H9 (cell line): ENCODE measurements around the gene NCL. TPM values are rescaled to one million over a fixed set of nuclear protein-coding genes. Genes with fewer than 3 reads are reported as not detected.

ENCODE experiments used
- DNase-seq: peaks from one replicate; pipeline ENCODE4 v3.0.0-alpha.2; 2017
- H2AFZ ChIP-seq: one replicate; pipeline ENCODE4 v1.6.1; 2013; ENCODE audit warnings: mild to moderate bottlenecking, low read length, control low read depth, moderate library complexity
- H2AK5ac ChIP-seq: 2 replicates; pipeline ENCODE4 v1.6.1; 2013; ENCODE audit warnings: low read length, control low read depth, mixed read lengths; ENCODE audit not compliant: insufficient read length
- H2BK120ac ChIP-seq: one replicate; pipeline ENCODE4 v1.6.1; 2013; ENCODE audit warnings: low read depth, mild to moderate bottlenecking, low read length, control low read depth, inconsistent platforms; ENCODE audit not compliant: poor library complexity, severe bottlenecking
- H2BK12ac ChIP-seq: 2 replicates; pipeline ENCODE4 v1.6.1; 2013; ENCODE audit warnings: low read length, control low read depth, mixed read lengths, low read depth; ENCODE audit not compliant: insufficient read length
- H2BK15ac ChIP-seq: 2 replicates; pipeline ENCODE4 v1.6.1; 2013; ENCODE audit warnings: low read depth, low read length, control low read depth
- H2BK20ac ChIP-seq: one replicate; pipeline ENCODE4 v1.6.1; 2013; ENCODE audit warnings: low read depth, mild to moderate bottlenecking, low read length, control low read depth, inconsistent platforms; ENCODE audit not compliant: poor library complexity, severe bottlenecking
- H2BK5ac ChIP-seq: 2 replicates; pipeline ENCODE4 v1.6.1; 2013; ENCODE audit warnings: low read length, control low read depth, mixed read lengths; ENCODE audit not compliant: insufficient read length
- H3K14ac ChIP-seq: 2 replicates; pipeline ENCODE4 v1.6.1; 2013; ENCODE audit warnings: low read length, control low read depth; ENCODE audit not compliant: insufficient read depth
- H3K18ac ChIP-seq: 2 replicates; pipeline ENCODE4 v1.6.1; 2013; ENCODE audit warnings: low read depth, mild to moderate bottlenecking, mixed read lengths, low read length, control low read depth; ENCODE audit not compliant: insufficient read length
- H3K23ac ChIP-seq: 2 replicates; pipeline ENCODE4 v1.6.1; 2013; ENCODE audit warnings: low read length, control low read depth, mixed read lengths, low read depth; ENCODE audit not compliant: insufficient read length
- H3K23me2 ChIP-seq: 2 replicates; pipeline ENCODE4 v1.6.1; 2013; ENCODE audit warnings: low read depth, mild to moderate bottlenecking, mixed read lengths, low read length, control low read depth; ENCODE audit not compliant: insufficient read length, poor library complexity, severe bottlenecking
- H3K27ac ChIP-seq: 2 replicates; pipeline ENCODE4 v1.5.1; 2013; ENCODE audit warnings: low read length, control low read depth, mixed read lengths, low read depth; ENCODE audit not compliant: insufficient read length
- H3K27me3 ChIP-seq: 2 replicates; pipeline ENCODE4 v1.6.1; 2013; ENCODE audit warnings: low read length, control low read depth, inconsistent platforms; ENCODE audit not compliant: insufficient read depth
- H3K4ac ChIP-seq: 2 replicates; pipeline ENCODE4 v1.6.1; 2013; ENCODE audit warnings: low read depth, mild to moderate bottlenecking, control low read depth, inconsistent platforms, low read length, moderate library complexity
- H3K4me1 ChIP-seq: 2 replicates; pipeline ENCODE4 v1.6.1; 2013; ENCODE audit warnings: low read length, control low read depth, inconsistent platforms; ENCODE audit not compliant: insufficient read depth
- H3K4me2 ChIP-seq: 2 replicates; pipeline ENCODE4 v1.6.1; 2013; ENCODE audit warnings: low read length, control low read depth, mixed read lengths; ENCODE audit not compliant: insufficient read length, insufficient read depth
- H3K56ac ChIP-seq: 2 replicates; pipeline ENCODE4 v1.6.1; 2013; ENCODE audit warnings: low read depth, mild to moderate bottlenecking, mixed read lengths, low read length, control low read depth; ENCODE audit not compliant: insufficient read length
- H3K79me1 ChIP-seq: 2 replicates; pipeline ENCODE4 v1.6.1; 2013; ENCODE audit warnings: low read depth, mild to moderate bottlenecking, moderate library complexity, low read length, control low read depth, inconsistent platforms; ENCODE audit not compliant: insufficient read depth, poor library complexity, severe bottlenecking
- H3K79me2 ChIP-seq: 2 replicates; pipeline ENCODE4 v1.6.1; 2013; ENCODE audit warnings: low read length, control low read depth, inconsistent platforms; ENCODE audit not compliant: insufficient read depth
- H3K9ac ChIP-seq: 2 replicates; pipeline ENCODE4 v1.6.1; 2013; ENCODE audit warnings: low read length, control low read depth, mixed read lengths; ENCODE audit not compliant: insufficient read length; ENCODE audit errors: extremely low read depth
- H3K9me3 ChIP-seq: one replicate; pipeline ENCODE4 v1.6.1; 2013; ENCODE audit warnings: low read depth, low read length, inconsistent platforms; ENCODE audit not compliant: control insufficient read depth
- H3T11ph ChIP-seq: one replicate; pipeline ENCODE4 v1.6.1; 2013; ENCODE audit warnings: mild to moderate bottlenecking, low read length, control low read depth, inconsistent platforms
- H4K20me1 ChIP-seq: one replicate; pipeline ENCODE4 v1.6.1; 2013; ENCODE audit not compliant: control insufficient read depth, insufficient read length, insufficient read depth
- H4K5ac ChIP-seq: 2 replicates; pipeline ENCODE4 v1.6.1; 2013; ENCODE audit warnings: low read depth, mild to moderate bottlenecking, mixed read lengths, low read length, control low read depth; ENCODE audit not compliant: insufficient read length
- H4K8ac ChIP-seq: replicated peaks from 2 replicates; pipeline ENCODE4 v1.6.1; 2013; ENCODE audit warnings: low read length, control low read depth, mixed read lengths, low read depth; ENCODE audit not compliant: insufficient read length
- H4K91ac ChIP-seq: 2 replicates; pipeline ENCODE4 v1.6.1; 2013; ENCODE audit warnings: low read depth, mild to moderate bottlenecking, moderate library complexity, mixed read lengths, low read length, control low read depth; ENCODE audit not compliant: insufficient read length
- H3K27ac Mint-ChIP-seq, 3 experiments: 2 replicates in 2 of 3; 3 replicates in 1 of 3; pipeline ENCODE4 v1.8.0; 2020 to 2021; ENCODE audit warnings: mixed read lengths in 3 of 3, mild to moderate bottlenecking in 1 of 3, moderate library complexity in 1 of 3
- H3K27me3 Mint-ChIP-seq: 2 replicates; pipeline ENCODE4 v1.8.0; 2021; ENCODE audit warnings: low read depth, mild to moderate bottlenecking, moderate library complexity, mixed read lengths
- H3K36me3 Mint-ChIP-seq, 3 experiments: 2 replicates in 2 of 3; 3 replicates in 1 of 3; pipeline ENCODE4 v1.8.0; 2020 to 2021; ENCODE audit warnings: low read depth in 3 of 3, mixed read lengths in 3 of 3; ENCODE audit not compliant: insufficient read depth in 1 of 3
- H3K4me1 Mint-ChIP-seq, 2 experiments: 2 replicates each; pipeline ENCODE4 v1.8.0; 2020; ENCODE audit warnings: mixed read lengths in 2 of 2
- H3K4me3 Mint-ChIP-seq, 2 experiments: 2 replicates in 1 of 2; 3 replicates in 1 of 2; pipeline ENCODE4 v1.8.0; 2020 to 2021; ENCODE audit warnings: mild to moderate bottlenecking in 2 of 2, mixed read lengths in 2 of 2, moderate library complexity in 1 of 2
- H3K9me3 Mint-ChIP-seq, 2 experiments: 2 replicates in 1 of 2; 3 replicates in 1 of 2; pipeline ENCODE4 v1.8.0; 2020; ENCODE audit warnings: mild to moderate bottlenecking in 2 of 2, mixed read lengths in 2 of 2, moderate library complexity in 1 of 2
- WGBS: extraction: QIAGEN DNeasy Blood & Tissue Kit; methylation state at CpG from one replicate; pipeline ENCODE4 v1.1.7; 2013; ENCODE audit warnings: missing lambda C conversion rate, low lambda C conversion rate, mixed read lengths; ENCODE audit not compliant: insufficient read length; ENCODE audit errors: extremely low coverage; 5-methylcytosine and 5-hydroxymethylcytosine counted together
- total RNA-seq: library from RNA; stranded (reverse); gene quantifications from 2 replicates; pipeline ENCODE4 v1.2.1, GENCODE V29; 2021
- TF ChIP-seq, protein P1 (sequence below): fragments of 200-600 bp; sonication (generic); conservative IDR thresholded peaks from 3 replicates; pipeline ENCODE4 v1.8.0; 2021; ENCODE audit warnings: antibody characterized with exemption, mild to moderate bottlenecking

Gene NCL
- total RNA-seq, 1 experiment from 2014 or later = 1,269 TPM

DNA sequence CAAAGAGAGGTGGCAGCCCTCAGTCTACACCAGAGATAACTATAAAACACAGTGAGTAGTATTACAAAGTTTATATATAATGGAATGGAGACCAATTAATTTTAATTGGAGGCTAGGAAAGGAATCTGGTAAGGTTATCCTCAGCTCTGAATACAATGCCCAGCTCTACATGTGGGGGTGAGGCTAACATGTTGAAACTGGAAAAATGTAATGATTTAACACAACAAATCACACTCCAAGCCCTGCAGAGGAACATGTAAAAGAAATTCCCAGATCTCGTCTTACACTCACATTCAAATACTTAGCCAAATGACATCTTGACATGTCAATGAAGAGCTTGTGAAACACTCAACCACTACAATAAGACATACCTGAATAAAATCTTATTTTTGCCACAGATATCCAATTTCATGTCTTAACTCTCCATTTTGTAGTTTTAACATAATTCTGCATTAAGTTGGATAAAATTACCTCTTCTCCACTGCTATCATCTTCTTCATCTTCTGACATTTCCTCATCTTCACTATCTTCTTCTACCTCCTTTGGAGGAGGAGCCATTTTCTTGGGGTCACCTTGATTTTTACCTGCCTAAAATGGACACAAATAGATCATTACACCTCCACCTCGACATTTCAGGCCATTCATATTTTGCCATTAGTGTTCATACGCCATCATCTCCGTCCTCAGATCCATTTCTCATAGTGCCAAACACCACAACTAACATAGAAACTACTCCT lies 1.4 kb downstream of the NCL start:
- peak overlapping the region; percentile 96 for H3K9ac ChIP-seq
- H3T11ph ChIP-seq = no peak overlapping the region
- H3K4me1 ChIP-seq = no peaks in the 10 kb centered on the region
- peaks cover 19% of the 10 kb centered on the region for H3K79me2 ChIP-seq
- no peak overlapping the region for H2AFZ ChIP-seq
- H2BK5ac ChIP-seq = no peak overlapping the region
- H2BK20ac ChIP-seq = no peak overlapping the region
- peak overlapping the region; percentile 94 for H3K4me2 ChIP-seq
- Mint-ChIP-seq H3K4me3 (peak overlapping the region; percentile 86 to 92), H3K27ac (peak overlapping the region; percentile 83 to 100 (median 86)), H3K27me3 (peaks cover 1% of the 10 kb centered on the region; the same call in 1 of the 2 replicates), H3K36me3 (peaks cover 52 to 63% (median 55%) of the 10 kb centered on the region in 3 experiments), H3K9me3 (peaks cover 0 to 2% of the 10 kb centered on the region in 2 experiments; a peak in 3 of 5 replicates), H3K4me1 (peaks cover 34 to 35% of the 10 kb centered on the region in 2 experiments)
- no peak for DNase-seq
- H2BK120ac ChIP-seq = no peak overlapping the region
- peaks cover 4% of the 10 kb centered on the region for H3K79me1 ChIP-seq
- H3K27me3 ChIP-seq = no peaks in the 10 kb centered on the region
- TF ChIP-seq, protein P1, sequence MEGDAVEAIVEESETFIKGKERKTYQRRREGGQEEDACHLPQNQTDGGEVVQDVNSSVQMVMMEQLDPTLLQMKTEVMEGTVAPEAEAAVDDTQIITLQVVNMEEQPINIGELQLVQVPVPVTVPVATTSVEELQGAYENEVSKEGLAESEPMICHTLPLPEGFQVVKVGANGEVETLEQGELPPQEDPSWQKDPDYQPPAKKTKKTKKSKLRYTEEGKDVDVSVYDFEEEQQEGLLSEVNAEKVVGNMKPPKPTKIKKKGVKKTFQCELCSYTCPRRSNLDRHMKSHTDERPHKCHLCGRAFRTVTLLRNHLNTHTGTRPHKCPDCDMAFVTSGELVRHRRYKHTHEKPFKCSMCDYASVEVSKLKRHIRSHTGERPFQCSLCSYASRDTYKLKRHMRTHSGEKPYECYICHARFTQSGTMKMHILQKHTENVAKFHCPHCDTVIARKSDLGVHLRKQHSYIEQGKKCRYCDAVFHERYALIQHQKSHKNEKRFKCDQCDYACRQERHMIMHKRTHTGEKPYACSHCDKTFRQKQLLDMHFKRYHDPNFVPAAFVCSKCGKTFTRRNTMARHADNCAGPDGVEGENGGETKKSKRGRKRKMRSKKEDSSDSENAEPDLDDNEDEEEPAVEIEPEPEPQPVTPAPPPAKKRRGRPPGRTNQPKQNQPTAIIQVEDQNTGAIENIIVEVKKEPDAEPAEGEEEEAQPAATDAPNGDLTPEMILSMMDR = no peak
- H2BK15ac ChIP-seq = no peak overlapping the region
- peaks cover 10% of the 10 kb centered on the region for H3K23me2 ChIP-seq
- H4K20me1 ChIP-seq = no peaks in the 10 kb centered on the region
- WGBS = no CpG with 5 or more reads among the region's 4 CpGs
- no peak overlapping the region for H4K91ac ChIP-seq
- no peak overlapping the region for H3K56ac ChIP-seq
- no peak overlapping the region for H3K4ac ChIP-seq
- no peak overlapping the region for H4K8ac ChIP-seq
- H2AK5ac ChIP-seq = no peak overlapping the region
- no peak overlapping the region for H3K27ac ChIP-seq
- H3K14ac ChIP-seq = no peak overlapping the region
- no peak overlapping the region for H2BK12ac ChIP-seq
- H3K18ac ChIP-seq = no peak overlapping the region
- H4K5ac ChIP-seq = no peak overlapping the region
- H3K9me3 ChIP-seq = no peaks in the 10 kb centered on the region
- no peak overlapping the region for H3K23ac ChIP-seq
